Prostate gland (tissue), 2 donors: ENCODE measurements around the gene PSMB1.
"Not testable (repeated sequence)": the region's sequence is repeated elsewhere in the genome, so short reads cannot be mapped to it uniquely, and the experiment has no call there.

ENCODE experiments used
- CTCF ChIP-seq, 4 experiments: fragments of 200-600 bp in 2 of 4; fragments of 450-650 bp in 2 of 4; sonication (generic) in 2 of 4; IDR thresholded peaks; 1 replicate in 3 of 4; 2 replicates in 1 of 4; pipeline ENCODE4 v1.5.1; 2016 to 2019; ENCODE audit warnings: antibody characterized with exemption in 4 of 4, mild to moderate bottlenecking in 2 of 4, moderate library complexity in 2 of 4
- POLR2A ChIP-seq: fragments of 450-650 bp; IDR thresholded peaks from one replicate; pipeline ENCODE4 v1.6.1; 2016; ENCODE audit warnings: antibody characterized with exemption, mild to moderate bottlenecking

GRCh38 chr6:170502733-170503413 lies 50.2 kb downstream of the PSMB1 start:
- not testable (repeated sequence) for TF ChIP-seq POLR2A; CTCF (IDR thresholded peaks at IDR 0.05)
